ENCODE data around the gene CES3.
"Not testable (repeated sequence)": the region's sequence is repeated elsewhere in the genome, so short reads cannot be mapped to it uniquely, and the experiment has no call there.

The CES3 gene

DNA sequence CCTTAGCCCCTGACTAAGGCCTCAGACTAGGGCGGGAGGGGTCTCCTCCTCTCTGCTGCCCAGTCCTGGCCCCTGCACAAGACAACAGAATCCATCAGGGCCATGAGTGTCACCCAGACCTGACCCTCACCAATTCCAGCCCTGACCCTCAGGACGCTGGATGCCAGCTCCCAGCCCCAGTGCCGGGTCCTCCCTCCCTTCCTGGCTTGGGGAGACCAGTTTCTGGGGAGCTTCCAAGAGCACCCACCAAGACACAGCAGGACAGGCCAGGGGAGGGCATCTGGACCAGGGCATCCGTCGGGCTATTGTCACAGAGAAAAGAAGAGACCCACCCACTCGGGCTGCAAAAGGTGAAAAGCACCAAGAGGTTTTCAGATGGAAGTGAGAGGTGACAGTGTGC is 12.7 kb downstream of the CES3 start:
- DNase-seq = no peak

DNA sequence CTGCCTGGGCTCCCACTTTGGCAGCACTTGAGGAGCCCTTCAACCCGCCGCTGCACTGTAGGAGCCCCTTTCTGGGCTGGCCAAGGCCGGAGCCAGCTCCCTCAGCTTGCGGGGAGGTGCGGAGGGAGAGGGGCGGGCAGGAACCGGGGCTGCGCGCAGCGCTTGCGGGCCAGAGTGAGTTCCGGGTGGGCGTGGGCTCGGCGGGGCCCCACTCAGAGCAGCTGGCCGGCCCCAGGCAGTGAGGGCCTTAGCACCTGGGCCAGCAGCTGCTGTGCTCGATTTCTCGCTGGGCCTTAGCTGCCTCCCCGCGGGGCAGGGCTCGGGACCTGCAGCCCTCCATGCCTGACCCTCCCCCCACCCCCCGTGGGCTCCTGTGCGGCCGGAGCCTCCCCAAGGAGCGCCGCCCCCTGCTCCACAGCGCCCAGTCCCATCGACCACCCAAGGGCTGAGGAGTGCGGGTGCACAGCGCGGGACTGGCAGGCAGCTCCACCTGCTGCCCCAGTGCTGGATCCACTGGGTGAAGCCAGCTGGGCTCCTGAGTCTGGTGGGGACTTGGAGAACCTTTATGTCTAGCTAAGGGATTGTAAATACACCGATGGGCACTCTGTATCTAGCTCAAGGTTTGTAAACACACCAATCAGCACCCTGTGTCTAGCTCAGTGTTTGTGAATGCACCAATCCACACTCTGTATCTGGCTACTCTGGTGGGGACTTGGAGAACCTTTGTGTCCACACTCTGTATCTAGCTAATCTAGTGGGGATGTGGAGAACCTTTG is 13.3 kb downstream of the CES3 start:
- DNase-seq = not testable (repeated sequence)

DNA sequence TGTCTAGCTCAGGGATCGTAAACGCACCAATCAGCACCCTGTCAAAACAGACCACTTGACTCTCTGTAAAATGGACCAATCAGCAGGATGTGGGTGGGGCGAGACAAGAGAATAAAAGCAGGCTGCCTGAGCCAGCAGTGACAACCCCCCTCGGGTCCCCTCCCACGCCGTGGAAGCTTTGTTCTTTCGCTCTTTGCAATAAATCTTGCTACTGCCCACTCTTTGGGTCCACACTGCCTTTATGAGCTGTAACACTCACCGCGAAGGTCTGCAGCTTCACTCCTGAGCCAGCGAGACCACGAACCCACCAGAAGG is 13.8 kb downstream of the CES3 start:
- not testable (repeated sequence) for DNase-seq

DNA sequence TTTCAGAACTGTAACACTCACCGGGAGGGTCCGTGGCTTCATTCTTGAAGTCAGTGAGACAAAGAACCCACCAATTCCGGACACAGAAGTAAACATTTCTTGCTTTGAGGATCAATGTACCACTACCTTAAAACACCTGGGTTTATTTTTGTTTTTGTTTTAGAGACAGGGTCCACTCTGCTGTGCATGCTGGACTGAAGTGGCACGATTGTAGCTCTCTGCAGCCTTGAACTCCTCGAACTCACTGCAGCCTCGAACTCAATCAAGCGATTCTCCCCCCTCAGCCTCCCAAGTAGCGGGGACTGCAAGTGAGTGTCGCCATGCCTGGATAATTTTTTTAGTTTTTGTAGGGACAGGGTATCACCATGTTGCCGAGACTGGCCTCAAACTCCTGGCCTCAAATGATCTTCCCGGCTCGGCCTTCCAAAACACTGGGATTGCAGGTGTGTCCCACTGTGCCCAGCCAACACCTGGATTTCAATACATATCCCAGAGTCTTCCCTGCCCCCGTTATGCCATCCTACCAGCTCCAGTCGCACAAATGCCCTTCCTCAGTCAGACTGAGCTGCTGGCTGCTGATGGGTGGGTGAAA is 14.3 kb downstream of the CES3 start:
- no peak for DNase-seq

DNA sequence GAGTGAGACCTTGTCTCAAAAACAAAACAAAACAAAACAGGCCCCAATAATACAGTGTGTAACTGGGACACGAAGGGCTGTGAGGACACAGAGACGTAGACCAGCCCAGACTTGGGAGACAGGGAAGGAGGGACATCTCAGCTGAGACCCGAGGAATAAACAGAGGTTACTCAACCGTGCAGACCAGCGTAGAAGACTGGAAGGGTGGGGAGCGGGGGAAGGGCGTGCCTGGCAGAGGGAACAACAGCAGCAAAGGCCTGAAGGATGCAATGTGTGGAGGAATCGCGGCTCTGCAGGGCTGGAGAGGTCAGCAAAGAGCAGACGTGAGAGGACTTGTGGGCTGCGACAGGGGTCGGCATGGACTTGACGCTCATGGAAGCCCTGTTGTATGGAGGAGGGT is 15.7 kb downstream of the CES3 start:
- DNase-seq = no peak

DNA sequence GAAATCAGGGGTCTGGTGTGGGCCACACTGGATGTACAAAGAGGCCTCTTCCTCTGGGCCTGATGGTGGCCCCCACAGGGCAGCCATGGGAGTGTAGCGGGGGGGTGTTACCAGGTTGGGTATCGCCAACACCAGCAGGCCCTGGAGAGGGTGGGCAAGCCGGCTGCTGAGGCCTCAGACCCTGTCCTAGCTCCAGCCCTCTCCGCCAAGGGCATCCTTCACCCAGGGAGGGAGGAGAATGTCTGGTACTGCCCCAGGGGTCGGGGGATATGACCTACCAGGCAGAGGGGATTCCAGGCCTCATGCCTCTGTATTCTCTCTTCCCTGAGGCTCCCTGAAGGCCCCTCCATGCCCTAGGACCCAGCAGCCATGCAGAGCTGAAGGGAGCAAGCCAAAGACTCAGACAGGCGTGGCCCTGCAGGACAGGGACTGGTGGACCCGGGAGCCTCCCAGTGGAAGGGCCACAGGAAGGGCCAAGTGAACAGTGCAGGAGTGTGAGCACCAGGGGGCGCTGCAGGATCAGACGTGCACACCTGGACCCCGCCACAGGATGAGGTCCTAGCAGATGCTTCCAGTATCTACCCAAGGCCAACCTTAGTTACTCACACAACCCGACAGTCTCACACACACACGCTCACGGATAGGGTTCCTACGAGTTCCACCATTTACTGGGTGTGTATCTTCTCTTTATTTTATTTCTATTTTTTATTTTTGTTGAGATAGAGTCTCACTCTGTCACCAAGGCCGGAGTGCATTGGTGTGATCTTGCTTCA is 16.5 kb downstream of the CES3 start:
- peak; percentile 93 for DNase-seq

DNA sequence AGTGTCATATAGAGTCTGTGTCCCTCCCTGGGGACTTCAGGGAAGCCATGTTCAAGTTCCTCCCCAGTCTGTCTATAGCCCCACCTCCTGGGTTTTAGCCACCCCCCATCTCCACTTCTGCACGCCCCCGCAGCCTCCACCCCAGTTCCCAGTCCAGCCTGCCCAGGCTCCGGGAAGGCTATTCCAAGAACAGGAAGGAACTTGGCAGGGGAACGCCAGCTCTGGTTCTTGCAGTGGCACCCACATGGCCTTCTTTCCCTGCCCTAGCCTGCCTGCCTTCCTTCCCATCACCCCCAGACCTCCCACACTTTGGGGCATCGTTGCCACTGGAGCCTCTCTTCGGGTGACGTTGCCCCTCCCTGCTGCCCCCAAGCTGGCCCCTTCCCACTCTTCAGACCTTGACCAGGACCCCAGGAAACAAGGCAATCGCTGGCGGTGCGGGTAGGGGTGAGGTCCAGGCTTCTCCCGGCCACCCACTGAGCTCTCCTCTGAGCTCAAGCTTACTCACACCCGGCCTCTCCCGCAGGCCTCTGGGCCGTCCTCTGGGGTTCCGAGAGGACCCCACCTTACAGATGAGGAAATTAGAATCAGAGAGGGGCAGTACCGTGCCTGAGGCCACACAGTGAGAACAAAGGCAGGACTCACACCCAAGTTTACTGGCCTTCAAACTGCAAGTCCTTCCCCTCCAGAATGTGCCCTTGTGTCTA is 18.1 kb downstream of the CES3 start:
- DNase-seq = no peak

DNA sequence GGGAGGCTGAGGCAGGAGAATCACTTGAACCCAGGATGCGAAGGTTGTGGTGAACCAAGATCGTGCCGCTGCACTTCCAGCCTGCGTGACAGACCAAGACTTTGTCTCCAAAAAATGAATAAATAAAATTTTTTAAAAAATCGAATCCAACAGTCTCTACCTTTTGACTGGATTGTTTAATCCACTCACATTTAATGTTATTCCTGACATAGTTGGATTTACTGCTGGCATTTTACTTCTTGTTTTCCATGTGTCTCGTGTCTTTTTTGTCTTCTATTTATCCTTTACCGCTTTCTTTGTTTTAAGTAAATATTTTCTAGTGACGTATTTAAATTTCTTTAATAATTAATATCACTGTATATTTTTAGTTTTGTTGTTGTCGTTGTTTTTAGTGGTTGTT is 22.0 kb downstream of the CES3 start:
- DNase-seq = no peak

DNA sequence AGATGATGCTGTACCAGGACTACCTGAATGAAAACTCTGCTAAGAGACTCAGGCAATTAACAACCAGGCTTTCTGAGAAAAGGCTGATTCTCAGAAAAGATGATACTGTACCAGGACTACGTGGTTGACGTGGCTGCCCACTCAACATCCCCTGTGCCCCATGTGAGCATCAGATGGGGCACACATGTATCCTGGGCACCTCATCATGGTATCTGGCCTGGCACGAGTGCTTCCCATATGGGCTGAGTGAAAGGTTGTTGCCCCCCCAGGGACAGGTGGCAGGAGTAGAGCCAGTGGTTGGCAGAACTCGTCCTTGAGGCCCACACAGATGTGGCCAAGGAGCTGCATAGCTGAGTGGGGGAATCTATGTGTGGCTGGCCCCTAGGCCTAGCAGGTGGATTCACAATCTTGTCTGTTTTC is 23.8 kb downstream of the CES3 start:
- no peak for DNase-seq

DNA sequence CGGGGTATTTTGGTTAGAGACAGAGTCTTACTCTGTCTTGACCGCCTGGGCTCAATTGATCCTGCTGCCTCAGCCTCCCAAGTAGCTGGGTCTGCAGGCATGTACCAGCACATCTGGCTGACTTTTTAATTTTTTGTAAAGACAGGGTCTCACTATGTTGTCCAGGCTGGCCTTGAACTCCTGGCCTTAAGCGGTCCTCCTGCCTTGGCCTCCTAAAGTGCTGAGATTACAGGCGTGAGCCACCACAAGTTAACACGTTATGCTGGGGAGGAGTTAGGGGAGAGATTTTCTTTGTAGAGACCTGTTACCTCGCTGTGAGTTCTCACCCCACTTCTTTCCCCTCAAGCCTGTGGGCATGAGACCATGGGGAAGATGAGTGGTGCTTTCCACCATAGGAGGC is 25.5 kb downstream of the CES3 start:
- DNase-seq = no peak

DNA sequence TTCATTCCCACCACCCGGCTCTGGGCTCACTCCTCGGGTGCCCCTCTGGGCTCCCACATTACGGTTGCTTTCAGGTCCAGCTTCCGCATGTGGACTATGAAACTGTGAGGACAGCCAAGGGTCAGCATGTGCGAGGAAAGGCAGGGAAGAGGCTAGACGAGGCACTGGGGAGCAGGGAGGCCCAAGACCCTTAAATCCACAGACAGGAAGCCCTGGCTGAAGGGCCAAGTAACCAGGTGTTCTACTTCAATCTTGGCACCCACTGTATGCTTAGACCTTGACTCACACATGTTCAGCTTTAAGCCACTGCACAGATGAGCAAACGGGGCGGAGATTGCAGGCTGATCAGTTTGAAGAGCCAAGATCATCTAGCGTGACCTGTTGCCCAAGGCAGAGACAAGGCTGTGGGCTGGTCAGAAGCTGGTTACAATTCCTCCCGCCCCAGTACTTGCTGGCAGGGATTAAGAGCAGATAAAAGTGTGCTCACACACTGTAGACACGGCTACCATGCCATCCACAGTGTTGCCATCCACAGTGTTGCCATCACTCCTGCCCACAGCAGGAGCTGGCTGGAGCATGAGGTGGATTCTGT is 27.2 kb downstream of the CES3 start, which contains the start of gene CES4A:
TSS of gene CES4A (plus strand) at position 393 of the 592 bp plus-strand sequence. CDS start at position 577, 184 bp downstream.
- no peak for DNase-seq

DNA sequence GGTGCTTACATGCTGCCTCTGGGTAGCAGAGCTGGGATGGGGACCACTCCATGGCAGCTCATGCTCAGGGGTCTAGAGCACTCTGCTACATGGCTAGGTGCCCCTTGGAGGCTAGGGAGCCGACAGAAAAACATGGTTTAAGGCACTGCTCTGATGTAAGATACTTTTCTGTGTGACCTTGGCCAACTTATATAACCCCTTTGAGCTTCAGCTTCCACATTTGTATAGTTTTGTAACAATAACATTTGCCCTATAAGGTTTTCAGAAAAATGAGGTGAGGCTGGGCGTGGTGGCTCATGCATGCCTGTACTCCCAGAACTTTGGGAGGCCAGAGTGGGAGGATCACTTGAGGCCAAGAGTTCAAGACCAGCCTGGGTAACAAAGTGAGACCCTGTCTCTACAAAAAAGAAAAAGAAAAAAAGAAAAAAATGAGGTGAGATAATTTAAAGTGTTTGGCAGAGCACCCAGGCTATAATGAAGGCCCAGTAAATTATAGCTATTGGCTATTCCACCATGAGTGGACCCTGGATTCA is 30.5 kb downstream of the CES3 start:
- no peak for DNase-seq

DNA sequence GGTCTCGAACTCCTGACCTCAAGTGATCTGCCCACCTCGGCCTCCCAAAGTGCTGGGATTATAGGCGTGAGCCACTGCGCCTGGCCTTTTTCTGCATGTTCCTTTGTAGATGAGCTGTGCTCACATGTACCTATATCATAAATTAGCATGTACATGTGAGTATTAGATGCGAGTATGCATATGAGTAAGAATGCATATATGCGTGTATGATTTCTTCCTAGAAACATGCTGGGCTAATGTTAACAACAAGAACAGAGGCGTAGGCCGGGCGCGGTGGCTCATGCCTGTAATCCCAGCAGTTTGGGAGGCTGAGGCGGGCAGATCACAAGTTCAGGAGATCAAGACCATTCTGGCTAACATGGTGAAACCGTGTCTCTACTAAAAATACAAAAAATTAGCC is 32.5 kb downstream of the CES3 start:
- not testable (repeated sequence) for DNase-seq

DNA sequence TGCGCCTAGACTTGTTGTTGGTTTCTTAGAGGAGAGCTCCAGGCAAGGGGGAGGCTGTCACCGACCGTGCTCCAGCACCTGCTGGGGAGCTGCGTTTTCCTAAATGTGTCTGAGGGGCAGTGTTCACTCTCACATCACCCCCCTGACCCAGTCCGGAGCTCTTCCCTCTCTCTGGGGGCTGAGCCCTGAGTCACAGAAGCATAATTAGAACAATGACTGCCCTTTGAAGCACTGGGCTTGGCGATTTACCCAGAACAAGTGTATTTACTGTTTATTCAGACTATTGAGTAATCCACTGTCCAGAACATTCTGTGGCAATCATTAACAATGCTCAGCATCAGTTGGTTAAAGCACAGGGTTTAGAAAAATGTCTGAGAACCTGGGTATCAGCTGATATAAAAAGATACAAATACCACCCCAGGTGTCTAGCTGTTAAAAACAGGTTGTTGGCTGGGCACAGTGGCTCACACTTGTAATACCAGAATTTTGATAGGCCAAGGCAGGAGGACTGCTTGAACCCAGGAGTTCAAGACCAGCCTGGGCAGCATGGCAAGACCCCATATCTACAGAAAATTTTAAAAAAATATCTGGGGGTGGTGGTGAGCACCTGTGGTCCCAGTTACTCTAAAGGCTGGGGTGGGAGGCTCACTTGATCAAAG is 35.4 kb downstream of the CES3 start:
- DNase-seq = peak; percentile 96

DNA sequence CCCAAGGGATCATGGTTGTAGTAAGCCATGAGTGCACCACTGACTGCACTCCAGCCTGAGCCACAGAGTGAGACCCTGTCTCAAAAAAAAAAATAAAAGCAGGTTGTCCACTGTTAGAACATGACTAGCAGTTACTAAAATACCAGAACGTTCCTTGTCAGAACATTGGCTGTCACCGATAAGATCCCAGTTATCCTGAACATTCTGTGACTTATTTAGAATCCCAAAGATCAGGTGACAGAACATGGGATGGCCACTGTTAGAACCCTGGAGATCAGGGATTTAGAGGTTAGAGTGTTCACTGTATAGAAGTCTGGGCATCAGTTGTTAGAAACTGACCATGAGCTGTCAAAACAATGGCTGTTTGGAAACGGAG is 35.9 kb downstream of the CES3 start:
- DNase-seq = no peak

DNA sequence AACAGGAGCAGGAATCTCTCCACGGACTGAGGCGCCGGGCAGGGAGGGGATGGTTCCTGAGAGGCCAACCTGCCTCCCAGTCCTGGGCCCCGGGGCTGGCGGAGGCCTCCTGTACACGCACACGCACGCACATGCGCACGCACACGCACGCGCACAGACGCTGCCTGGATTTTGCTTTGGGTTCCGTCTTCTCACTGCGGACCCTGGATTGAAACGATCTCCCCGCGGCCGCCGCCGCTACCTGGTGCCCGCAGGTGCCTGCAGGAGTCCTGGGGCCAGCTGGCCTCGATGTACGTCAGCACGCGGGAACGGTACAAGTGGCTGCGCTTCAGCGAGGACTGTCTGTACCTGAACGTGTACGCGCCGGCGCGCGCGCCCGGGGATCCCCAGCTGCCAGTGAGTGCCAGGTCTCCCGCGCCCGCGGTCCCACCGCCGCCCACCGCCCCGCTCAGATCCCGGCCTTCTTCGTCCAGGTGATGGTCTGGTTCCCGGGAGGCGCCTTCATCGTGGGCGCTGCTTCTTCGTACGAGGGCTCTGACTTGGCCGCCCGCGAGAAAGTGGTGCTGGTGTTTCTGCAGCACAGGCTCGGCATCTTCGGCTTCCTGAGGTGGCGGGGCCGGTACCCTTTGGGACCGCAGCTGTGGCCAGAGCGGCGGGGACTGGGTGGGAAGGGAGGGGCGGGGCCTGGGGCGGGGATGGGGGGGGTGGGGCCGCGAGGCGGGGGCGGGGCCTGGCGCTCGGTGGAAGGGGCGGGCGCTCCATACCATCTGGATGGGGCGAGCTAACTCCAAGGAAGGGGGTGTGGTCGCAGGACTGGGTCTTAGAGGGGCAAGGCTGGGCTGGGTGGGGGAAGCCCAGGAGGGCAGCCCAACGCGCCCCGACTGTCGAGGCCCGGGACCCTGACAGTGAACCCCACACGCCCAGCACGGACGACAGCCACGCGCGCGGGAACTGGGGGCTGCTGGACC is 39.6 kb downstream of the CES3 start:
- peak; percentile 63 for DNase-seq

DNA sequence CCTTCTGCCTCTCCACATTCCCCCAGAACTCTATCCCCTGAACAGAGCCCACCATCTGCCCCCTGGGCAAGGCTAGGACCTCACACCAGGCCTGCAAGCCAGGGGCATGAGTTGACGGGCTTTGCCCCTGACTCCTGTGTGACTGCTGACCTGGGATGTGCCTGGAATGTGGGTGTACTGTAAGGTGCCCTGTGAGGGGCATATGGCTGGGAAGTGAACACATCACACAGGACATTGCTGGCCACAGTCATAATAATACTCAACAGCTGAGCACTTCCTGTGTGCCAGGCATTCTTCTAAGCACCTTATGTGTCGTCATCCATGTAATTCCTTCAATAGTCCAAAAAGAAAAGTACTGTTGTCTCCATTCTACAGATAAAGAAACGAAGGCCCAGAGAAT is 40.7 kb downstream of the CES3 start:
- no peak for DNase-seq

DNA sequence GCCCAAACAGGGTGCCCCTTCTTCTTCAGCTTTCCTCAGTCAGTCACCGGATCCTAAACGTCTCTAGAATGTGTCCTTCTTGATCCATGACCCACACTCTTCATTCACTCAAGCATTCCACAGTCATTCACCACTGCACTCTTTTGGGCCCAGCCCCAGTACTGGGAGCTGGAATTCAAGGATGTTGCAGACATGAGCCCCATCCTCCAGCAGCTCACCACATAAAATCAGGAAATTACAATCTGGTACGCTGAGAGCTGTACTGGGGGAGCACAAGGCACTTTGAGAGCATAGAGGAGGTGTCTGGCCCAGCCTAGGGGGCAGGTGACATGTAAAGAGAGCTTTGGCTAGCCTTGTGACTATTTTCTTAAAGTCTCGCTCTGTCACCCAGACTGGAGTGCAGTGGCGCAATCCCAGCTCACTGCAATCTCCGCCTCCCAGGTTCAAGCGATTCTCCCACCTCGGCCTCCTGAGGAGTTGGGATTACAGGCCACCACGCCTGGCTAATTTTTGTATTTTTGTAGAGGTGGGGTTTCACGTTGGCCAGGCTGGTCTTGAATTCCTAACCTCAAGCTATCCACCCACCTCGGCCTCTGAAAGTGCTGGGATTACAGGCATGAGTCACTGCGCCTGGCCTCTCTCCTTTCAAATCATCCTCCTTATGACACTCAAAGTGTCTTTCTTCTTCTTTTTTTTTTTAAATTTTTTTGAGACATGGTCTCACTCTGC is 46.0 kb downstream of the CES3 start:
- no peak for DNase-seq

DNA sequence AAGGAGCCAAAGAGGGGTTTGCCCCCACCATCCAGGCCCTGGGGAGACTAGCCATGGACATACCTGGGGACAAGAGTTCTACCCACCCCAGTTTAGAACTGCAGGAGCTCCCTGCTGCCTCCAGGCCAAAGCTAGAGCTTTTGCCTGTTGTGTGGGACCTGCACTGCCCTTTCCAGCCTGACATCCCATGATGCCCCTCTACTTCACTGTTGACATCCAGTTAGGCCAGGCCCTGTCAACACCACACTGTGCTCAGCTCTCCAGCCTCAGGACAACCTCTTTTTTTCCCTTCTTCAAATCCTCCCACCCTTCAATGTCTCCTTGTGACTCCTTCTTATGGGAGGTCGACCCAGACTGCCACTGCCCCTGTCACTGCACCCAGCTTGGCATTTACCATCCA is 48.1 kb downstream of the CES3 start:
- DNase-seq = no peak

DNA sequence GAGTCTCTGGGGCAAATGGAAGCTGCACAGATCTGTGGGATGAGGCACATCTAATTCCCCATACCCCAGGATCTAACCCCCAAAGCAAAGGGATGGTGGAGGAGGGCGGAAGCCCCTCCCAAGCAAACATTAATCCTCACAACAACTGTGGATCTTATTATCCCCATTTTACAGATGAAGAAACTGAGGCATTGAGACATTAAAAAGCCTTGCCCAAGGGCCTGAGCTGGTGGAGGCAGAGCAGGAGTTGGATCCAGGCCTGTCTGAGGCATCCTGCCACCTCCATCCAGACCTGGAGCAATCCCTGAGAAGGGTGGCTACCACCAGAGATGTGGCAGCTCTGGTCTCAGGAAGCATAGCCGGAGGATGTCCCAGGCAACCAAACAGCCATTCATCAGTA is 50.2 kb downstream of the CES3 start:
- DNase-seq = no peak

Measured in midbrain (tissue), 1 donor.